ENCODE data around the gene KDM8.
A peak's percentile ranks its signal among the peaks of the same experiment; 100 is the strongest.

KDM8 gene

DNA sequence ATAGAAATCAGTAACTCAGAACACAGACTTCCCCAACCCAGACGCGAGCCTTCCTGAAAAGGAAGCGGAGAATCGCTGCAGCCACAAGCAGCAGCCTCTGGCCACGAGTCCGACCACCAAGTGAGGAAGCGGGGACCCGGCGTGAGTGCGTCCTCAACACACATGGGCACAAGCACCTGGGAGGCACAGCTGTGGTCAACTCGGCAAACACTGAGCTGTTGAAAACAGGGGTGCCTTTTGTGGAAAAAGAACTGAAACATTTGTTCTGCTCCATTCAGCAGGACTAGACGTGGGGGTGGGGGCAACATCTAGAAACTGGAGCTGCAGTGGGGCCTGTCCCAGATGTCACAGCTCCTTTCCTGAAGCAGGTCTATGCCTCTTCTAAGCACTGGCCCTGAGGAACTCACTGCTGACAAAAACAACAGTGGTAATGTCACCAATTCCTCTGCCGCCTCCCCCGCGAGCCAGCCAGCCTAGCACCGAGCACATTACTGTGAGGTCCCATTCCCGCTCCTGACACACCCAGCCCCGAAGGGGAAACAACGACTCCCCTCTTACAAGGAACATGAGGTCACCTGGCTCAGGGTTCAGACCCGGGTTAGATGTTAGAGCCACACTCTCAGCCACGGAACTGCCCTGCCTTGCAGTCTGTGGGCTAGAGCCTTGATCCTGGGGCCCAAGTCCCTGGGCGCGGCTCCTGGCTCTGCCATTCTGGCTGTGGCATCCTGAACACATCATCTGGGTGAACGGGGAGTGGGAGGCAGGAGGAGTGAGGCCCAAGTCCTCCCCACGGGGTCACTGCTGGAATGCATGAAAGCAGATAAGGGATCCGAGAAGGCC, 29.0 kb downstream of the KDM8 start:
- no peak for DNase-seq

DNA sequence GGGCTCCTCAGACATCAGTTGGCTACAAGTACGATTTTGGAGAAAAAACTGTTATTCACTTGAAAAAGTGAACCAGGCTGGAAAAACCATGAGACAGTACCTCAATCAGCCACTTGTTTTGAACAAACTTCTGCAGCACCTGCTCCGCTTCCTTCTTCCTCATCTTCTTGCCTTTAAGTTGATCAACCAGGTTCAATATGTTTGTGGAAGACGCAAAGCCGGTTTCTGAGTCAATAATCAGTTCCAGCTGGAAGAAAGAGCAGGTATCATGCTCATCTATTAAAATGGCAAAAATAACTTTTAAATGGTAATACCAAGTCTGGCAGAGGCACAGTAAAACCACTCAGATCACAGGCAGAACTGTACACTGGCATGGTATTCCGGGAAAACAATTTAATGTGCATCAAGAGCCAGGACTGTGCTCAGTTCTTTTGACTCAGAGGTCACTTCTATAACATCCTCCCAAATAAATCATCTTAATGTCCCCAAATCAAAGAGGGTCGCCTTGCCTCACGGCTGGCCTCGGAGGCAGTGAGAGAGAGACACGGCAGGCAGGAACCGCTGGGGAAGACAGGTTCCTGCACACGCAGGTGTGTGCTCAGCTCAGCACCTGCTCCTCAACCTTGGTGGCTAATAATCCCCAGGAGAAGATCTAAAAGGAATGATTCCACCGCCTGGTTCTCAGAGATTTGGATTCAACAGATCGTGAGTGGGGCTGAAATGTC, 29.7 kb downstream of the KDM8 start:
- no peak for DNase-seq

DNA sequence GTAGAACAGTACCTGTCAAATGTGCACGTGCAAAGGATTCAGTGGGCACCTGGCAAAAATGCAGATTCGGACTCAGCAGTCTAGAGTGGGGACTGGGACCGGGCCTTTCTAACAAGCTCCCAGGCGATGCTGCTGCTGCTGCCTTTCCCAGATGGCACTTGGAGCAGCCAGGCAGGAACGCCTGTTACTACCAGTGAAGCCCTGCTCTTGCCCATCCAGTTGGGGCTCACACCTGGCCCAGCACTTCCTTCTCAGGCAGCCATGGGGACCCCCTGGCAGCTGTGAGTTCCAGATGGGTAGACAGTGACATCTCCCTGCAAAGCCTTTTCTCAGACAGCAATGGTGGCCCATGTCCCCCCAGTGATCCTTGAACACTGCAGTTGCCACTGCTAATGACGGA, 30.4 kb downstream of the KDM8 start:
- DNase-seq = no peak

DNA sequence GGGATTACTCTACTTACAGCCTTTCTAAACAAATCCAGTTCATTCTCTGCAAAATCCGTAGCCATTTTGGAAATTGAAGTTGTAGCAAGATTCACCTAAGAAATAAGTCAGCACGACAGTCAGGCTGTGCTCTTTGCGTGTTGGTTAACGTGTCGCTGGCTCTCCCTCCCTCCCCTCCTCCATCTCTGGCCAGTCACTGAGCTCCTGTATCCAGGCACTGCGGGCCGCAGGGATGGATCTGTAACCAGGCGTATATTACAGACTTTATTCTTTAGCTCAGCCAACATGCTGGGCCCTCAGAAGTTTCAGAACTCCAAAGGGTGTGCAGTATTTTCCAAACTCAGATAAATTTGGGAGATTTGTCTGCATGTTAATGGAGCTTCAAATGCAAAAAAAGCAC, 30.8 kb downstream of the KDM8 start:
- DNase-seq = no peak

DNA sequence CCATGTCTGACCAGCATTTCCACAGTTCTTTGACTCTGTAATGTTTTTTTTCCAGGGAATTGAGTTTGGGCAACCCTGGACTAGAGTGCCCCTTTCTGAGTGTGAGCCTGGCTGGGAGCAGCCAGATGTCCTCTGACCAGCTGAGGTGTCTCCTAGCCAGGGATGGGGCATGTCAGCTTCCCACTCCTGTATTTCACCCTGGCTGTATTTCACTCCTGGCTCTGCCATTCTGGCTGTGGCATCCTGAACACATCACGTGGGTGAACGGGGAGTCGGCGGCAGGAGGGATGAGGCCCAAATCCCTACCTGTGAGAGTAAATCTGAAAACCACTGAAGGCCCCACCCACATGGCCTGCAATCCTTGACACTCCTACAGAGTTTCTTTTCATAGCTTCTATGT, 31.3 kb downstream of the KDM8 start:
- no peak for DNase-seq

DNA sequence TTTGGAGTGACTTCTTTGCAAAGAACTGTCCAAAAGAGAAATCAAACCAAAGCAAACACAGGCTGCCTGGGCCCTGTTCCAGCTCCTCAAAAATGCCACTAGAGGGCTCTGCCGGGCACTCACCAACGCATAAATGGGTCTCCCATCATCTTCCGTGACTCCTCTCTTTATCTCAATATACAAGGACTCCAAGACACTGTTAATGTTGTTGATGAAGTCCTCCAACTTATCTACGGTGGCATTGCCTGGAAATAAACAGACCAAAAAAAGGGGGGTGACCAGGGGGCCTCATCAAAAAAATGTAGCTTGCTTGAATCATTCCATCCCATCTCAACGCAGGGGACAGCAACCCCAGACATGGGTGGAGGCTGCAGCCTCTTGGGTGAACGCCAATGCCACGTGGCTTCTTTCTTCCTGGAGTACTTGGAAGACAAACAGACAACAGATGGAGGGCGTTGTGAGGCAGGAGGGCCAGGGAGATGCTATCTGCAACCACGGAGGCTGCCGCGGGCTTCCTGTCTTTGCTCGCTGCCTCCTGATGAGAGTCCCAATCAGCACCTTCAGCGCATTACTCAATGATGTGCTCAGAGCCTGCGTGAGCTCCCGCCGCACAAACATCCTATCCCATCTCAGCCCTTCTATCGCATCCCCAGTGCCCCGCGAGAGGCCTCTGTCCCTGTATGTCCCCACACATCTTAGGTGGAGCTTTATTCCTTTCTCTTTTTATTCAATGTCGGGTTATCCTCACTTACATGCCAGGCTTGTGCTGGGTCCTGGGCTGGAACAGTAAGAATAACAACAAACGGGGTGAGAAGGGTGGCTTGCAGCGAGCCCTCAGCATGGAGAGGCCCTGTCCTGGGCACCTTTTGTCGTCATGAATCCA, 32.0 kb downstream of the KDM8 start:
- peak; percentile 84 for DNase-seq

DNA sequence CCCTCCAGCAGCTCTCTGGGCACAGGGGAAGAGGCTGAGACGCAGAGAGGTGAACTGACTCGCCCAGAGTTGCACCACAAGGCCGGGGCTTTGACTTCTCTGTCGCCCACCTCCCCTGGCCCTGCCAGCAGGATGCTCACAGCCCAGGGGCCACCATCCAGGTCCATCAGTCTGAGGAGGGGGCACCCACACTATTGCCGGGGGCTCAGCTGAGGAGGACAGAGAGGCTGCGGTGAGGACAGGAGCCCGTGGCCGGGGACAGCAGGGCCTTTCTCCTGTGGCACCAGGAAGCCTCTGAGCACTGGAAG, 32.6 kb downstream of the KDM8 start:
- DNase-seq = no peak

DNA sequence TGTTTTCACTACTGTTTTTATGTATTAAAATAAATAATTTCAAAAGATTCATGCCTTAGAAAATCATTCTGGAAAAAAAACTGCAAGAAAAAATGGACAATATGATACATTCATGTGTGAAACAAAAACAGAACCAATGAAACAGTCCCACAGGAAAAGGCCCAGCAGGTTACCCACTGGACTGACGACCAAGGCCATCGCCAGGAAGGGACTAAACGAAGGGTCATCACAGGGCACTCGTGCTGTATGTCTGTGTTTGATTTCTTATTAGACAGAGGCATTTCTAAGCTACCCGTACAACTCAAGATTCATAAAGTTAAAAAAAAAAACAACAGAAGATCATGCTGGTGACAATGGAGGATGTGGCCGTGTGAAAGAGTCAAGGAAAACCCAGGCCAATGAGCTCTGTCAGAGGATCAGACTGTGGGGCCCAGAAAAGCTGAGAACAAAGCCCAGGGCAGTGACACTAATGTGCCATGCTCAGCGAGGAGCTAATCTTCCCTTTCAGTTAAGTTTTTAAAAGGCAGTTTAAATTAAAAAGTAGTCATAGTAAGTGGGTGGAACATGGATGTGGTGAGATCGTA, 33.4 kb downstream of the KDM8 start:
- DNase-seq = no peak

DNA sequence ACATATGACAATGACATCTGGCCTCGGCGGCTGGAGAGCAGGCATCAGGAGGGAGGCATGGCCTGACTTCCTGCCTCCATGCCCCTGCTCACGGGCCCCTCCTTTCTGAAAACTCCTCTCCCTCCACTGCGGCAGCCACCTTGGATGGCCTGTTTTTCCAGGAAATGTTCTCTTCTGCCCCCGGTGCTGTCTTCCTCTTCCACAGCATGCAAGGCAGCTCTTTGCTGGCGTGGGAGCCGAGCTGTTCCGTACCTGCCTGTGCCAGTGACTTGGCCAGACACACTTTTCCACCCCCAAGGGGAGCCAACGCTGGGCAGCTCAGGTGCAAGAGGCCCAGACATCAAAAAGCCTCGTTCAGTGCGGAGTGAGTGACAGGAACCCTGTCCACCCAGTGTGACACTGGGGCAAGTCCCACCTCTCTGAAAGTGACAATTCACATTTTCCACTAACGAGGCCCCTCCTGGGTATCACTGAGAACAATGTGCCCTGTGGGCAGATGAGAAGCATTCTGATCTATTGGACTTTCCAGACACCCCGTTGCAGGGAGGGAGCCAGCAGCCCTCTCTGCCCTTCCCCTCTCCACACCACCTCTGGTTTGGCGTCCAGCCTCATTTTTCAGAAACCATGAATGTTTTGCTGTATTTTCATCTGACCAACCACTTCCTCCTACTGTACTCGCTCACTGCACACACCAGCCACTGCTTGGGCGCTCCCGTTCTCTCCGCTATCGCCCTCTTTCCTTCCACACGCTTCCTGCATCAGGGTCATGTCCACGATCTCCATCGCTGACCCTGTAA, 34.1 kb downstream of the KDM8 start:
- no peak for DNase-seq

DNA sequence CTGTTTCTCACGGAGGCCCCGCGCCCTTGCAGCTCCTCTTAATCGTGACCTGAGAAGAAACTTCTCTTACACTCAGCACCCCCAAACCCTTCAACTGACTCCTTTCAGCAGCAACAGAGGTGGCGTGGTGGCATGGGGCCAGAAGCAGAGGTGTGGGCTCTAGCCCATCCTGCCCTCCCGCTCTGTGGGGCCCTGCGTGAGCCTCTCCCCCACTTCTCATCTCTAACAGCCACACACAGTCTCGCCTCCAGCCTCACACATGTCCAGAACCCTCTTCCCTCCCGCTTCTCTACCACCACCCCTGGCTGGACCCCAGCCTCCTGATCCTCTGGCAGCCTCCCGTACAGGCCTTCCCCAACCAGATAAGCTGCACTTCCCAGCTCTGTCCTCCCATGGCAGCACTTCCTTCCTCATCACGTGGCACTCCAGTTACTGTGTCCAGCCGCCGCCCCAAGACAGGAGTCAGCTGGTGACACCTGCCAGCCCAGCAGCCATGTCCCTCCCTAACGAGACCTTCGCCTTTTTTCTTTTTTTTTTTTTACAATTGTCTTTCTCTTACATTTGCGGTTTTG, 34.8 kb downstream of the KDM8 start:
- DNase-seq = no peak

DNA sequence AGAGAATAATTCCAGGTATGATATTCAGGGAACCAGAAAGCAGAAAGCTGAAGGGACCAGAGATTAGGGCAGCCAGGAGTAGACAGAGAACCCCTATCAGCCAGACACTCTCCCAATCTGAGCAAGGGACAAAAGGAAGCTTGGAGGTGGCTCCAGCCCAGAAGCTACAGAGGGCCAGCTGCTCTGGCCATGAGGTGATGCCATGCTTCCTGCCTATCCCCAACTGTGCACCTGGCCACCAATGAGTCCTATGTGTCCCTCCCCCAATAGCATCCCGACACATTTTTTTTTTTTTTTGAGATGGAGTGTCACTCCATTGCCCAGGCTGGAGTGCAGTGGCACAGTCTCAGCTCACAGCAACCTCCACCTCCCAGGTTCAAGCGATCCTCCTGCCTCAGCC, 35.3 kb downstream of the KDM8 start:
- no peak for DNase-seq

DNA sequence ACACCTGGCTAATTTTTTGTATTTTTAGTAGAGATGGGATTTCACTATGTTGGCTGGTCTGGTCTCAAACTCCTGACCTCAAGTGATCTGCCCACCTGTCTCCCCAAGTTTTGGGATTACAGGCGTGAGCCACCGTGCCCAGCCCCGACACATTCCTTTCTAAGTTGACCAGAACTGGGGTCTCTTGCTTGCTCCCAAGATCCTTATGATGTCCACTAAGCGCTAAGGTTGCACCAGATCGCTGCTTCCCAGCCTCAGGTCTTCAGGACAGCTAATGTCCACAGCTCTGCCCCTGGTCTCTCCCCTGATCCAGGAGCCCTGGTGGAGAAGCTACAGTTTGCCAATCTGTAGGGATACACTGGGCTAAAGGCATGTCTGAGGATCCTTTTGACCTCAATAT, 35.7 kb downstream of the KDM8 start:
- DNase-seq = no peak

DNA sequence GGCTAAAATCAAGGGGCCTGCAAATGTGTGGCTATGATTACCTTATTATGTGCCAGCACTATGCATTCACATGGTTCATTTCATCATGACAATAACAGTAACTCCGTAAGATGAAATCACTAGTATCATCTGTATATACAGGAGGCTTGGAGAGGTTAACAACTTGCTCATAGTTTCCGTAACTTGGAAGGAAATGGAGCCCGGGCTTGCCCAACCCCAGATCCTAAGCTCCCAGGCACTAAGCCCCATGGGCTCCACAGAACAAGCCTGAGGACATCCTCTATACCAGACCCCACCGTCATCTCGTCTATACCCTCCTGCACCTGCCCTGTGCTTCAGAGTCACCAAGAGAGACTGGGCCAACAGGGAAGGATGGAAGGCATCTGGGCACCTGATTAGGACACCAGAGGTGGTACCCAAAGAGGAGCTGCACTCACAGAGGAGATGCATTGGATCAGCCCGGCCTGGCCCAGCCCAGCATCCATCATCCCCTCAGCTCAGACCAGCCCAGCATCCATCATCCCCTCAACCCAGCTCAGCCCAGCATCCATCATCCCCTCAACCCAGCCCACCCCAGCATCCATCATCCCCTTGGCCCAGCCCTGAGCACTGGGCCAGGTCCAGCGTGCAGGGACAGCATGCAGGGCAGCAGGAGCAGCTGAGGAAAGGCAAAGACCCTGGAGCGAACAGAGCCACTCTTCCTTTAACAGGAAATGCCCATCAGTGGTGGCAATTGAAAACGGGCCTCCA, 36.8 kb downstream of the KDM8 start:
- no peak for DNase-seq

DNA sequence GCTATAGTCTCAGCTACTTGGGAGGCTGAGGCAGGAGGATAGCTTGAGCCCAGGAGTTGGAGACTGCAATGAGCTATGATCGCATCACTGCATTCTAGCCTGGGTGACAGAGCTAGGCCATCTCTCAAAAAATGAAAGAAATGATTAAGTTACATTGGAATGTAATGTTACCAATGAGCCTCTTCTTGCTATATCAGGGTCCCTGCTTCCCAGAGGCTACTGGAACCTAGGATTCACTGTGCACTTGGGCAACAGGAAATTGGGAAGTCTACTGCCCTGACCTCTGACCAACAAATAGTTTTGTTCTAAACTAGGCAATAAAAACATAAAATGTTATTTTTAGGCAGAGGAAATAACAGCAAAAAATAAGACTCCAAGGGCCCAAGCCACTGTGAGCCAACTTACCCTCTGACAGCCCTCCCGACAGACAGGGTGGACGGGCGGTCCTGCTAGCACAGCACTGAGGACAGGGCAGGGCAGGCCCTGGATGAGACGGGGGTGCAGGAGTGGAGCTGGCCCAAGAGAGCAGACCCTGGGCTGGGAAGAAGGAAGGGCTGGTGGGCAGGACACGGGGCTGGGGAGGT, 37.7 kb downstream of the KDM8 start:
- DNase-seq = no peak

DNA sequence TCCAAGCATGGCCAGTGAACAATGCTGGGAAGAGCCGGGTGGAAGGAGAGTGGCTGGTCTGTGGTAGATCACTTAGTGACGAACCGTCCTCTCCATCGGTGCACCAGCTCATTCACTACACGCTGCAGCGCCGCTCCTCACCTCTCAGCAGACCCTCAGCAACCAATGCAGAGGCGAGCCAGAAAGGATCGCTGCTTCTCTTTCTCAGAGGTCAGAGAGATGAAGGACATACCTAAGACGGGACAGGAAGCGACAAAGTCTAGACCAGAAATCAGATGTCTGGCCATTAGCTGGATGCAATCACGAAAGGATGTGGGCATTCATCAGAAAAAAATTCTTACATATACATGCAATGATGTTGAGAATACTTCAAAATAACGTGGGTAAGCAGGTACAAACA, 38.3 kb downstream of the KDM8 start:
- DNase-seq = no peak

DNA sequence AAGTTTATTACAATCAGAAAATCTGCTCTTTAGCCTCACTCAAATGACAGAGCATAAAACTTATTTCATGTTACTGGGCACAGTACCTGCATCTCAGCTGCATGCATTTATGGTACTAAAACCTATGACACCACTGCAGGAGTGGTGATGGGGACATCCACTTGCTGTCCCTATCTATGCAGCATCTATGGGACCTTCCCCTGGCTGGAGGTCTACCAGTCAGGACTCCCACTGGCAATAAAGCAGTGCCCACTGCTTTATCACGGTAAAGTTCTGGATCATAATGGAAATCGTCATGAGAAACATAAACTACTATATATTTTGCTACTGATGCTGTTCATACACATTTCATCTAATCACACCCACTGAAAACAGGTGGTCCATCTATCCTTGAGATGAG, 39.1 kb downstream of the KDM8 start:
- DNase-seq = no peak

DNA sequence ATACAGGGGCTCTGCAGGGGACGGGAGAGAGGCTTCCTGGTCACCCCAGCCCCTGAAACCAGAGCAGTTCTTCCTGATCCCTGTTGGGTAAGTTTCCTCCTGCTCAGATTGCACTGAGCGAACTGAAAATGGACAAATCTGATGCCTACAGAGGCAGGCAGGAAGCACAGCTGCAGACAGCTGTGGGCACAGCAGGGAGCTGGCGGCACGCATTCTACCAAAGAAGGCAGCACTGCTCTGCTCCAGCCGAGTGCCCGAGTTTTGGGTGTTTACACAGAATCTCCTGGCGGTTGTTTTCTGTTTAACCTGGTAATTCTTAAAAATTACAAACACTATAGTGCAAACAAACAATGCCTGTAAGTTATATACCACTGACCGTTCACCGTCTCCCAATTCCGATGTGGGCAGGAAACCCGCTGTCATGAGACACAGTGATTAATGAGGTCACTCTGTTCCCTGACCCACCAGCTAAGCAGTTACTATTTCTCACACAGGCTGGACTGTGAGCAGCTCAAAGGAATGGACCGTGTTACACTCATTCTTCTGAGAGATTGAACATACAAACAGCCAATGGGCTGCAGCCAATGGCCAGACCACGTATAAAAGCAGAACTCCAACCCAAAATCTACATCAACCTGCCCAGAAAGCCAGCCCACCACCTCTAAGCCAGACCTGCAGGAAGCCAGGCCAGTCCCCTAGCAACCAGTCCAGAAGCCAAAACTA, 39.7 kb downstream of the KDM8 start:
- no peak for DNase-seq

DNA sequence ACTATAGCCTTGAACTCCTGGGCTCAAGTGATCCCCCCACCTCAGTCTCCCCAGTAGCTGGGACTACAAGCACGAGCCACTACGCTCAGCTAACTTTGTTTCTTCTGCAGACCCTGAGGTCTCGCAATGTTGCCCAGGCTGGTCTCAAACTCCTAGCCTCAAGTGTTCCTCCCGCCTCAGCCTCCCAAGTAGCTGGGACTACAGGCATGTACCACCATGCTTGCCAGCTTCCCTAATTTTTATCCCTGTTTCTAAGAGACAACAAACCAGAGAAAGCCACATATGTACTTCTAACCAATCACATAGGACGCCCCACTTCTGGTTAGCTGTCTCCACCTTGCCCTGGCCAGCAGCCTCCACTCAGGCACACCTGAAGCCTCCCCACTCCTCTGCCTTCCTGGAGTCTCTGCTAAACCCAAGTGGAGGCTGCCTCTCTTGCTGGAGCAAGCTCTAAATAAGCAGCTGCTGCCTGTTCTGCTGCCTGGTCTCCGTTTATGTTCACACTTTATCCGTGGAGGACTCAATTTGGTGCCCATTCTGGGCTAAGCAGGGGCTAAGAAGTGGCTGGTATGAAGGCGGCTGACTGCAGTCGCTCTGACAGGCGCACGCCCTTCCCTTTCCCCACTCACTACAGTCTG, 40.5 kb downstream of the KDM8 start:
- DNase-seq = no peak

DNA sequence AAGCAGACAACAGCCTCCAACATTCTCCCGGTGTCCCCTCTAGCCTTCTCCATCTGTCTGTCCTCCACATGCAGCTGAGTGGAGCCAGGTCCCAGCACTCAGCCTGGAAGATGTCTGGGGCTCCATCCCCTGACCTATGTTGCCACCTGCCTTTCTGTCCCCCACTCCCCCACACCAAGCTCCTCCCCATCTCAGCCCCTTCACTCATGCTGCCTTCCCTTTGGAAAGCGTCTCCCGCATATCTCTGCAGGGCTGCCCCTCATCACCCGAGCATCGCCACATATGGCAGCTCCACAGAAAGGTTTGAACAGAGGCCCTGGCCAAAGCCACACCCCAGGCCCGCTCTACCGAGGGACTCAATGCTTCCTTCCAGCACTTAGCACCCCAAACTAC, 41.0 kb downstream of the KDM8 start:
- no peak for DNase-seq

Data from DMS79 treated with DMSO at 0.1 percent for 48 hours (cell line).